Activated T-cell treated with anti-CD3 and anti-CD28 coated beads, Interleukin-2, amount 50 U/mL, for 4 hours (primary cell): ENCODE measurements around the gene SERHL2. TPM values are rescaled to one million over a fixed set of nuclear protein-coding genes. Genes with fewer than 3 reads are reported as not detected.
A peak's percentile ranks its signal among the peaks of the same experiment; 100 is the strongest.
"Not testable (repeated sequence)": the region's sequence is repeated elsewhere in the genome, so short reads cannot be mapped to it uniquely, and the experiment has no call there.

Source experiments
- ATAC-seq, 2 donors: fragments of 200-7000 bp; cut with Tn5 transposase; one replicate each; pipeline ENCODE4 v1.10.0; 2021
- DNase-seq: peaks from one replicate; pipeline ENCODE4 v3.0.0-alpha.2; 2020
- H3K27me3 Mint-ChIP-seq: one replicate; pipeline ENCODE4 v1.8.0; 2021; ENCODE audit warnings: low read depth, mixed read lengths
- H3K36me3 Mint-ChIP-seq: one replicate; pipeline ENCODE4 v1.8.0; 2022; ENCODE audit warnings: mixed read lengths; ENCODE audit not compliant: insufficient read depth
- H3K4me1 Mint-ChIP-seq: one replicate; pipeline ENCODE4 v1.8.0; 2021; ENCODE audit warnings: low read depth, mixed read lengths
- H3K4me3 Mint-ChIP-seq: one replicate; pipeline ENCODE4 v1.8.0; 2021; ENCODE audit warnings: mild to moderate bottlenecking, moderate library complexity, mixed read lengths
- H3K9me3 Mint-ChIP-seq: one replicate; pipeline ENCODE4 v1.8.0; 2021; ENCODE audit warnings: mixed read lengths
- total RNA-seq, 3 donors: library from RNA; stranded (reverse); gene quantifications; one replicate each; pipeline ENCODE4 v1.2.1, GENCODE V29; 2021

SERHL2 gene
- total RNA-seq, 3 donors from 2014 or later: 0.55 to 0.96 (median 0.79) TPM

- no peaks in the 10 kb centered on the region for H3K9me3 Mint-ChIP-seq
- peaks cover 6% of the 10 kb centered on the region for H3K36me3 Mint-ChIP-seq
- H3K27me3 Mint-ChIP-seq: no peaks in the 10 kb centered on the region
- H3K4me3 Mint-ChIP-seq: no peak overlapping the region
- DNase-seq (no peak), ATAC-seq (no peak)
- H3K4me1 Mint-ChIP-seq: peaks cover 13% of the 10 kb centered on the region
Observed at GRCh38 chr22:42522546-42522945, 31.2 kb upstream of the SERHL2 start.

GRCh38 chr22:42528591-42529307, 25.0 kb upstream of the SERHL2 start:
- no peak overlapping the region for H3K4me3 Mint-ChIP-seq
- ATAC-seq (no peak), DNase-seq (no peak)
- H3K9me3 Mint-ChIP-seq: no peaks in the 10 kb centered on the region
- H3K36me3 Mint-ChIP-seq: no peaks in the 10 kb centered on the region
- H3K27me3 Mint-ChIP-seq: peaks cover 2% of the 10 kb centered on the region
- H3K4me1 Mint-ChIP-seq: peaks cover 9% of the 10 kb centered on the region

- H3K9me3 Mint-ChIP-seq, H3K27me3 Mint-ChIP-seq, DNase-seq, ATAC-seq, H3K36me3 Mint-ChIP-seq, H3K4me3 Mint-ChIP-seq: not testable (repeated sequence)
- peaks cover 13% of the 10 kb centered on the region for H3K4me1 Mint-ChIP-seq
Observed at GRCh38 chr22:42529435-42529834, 24.3 kb upstream of the SERHL2 start.

GRCh38 chr22:42531401-42532084, 22.2 kb upstream of the SERHL2 start:
- not testable (repeated sequence) for H3K36me3 Mint-ChIP-seq, ATAC-seq, H3K9me3 Mint-ChIP-seq, H3K4me3 Mint-ChIP-seq, H3K27me3 Mint-ChIP-seq, DNase-seq
- peaks cover 15% of the 10 kb centered on the region for H3K4me1 Mint-ChIP-seq

GRCh38 chr22:42533638-42533977, 20.1 kb upstream of the SERHL2 start:
- no peak for ATAC-seq
- Mint-ChIP-seq H3K27me3 (peaks cover 2% of the 10 kb centered on the region), H3K4me3 (peak overlapping the region; percentile 76), H3K36me3 (no peaks in the 10 kb centered on the region), H3K4me1 (peaks cover 28% of the 10 kb centered on the region), H3K9me3 (no peaks in the 10 kb centered on the region)
- no peak for DNase-seq

DNA sequence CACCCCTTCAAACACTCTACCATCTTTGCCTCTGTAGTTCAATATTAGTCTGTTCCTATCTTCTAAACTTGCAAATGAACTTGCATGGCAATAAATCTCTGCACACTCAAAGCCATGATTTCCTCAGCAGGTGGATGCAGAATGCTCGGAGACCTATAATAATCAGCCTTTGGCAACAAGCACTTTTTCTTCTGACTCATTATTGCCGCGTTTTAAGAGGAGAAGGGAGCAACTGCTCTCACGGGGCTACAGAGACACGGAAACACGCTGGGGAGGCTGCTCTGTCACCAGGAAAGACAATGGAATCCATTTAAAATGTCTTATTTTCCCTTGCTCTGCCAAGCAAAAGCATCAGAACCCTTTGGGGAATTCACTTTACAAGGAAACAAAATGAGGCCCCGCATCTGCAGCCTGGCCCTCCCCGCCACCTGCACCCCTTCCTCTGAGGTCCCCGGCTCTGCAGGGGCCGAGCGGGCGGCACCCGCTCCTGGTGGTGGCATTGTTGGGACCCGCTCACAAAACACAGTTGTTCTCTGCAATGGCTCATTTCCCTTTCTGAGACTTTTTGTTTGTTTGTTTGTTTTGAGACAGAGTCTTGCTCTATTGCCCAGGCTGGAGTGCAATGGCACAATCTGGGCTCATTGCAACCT, 18.5 kb upstream of the SERHL2 start:
- H3K36me3 Mint-ChIP-seq, DNase-seq, H3K9me3 Mint-ChIP-seq, ATAC-seq, H3K4me3 Mint-ChIP-seq, H3K27me3 Mint-ChIP-seq: not testable (repeated sequence)
- H3K4me1 Mint-ChIP-seq: peaks cover 28% of the 10 kb centered on the region

DNA sequence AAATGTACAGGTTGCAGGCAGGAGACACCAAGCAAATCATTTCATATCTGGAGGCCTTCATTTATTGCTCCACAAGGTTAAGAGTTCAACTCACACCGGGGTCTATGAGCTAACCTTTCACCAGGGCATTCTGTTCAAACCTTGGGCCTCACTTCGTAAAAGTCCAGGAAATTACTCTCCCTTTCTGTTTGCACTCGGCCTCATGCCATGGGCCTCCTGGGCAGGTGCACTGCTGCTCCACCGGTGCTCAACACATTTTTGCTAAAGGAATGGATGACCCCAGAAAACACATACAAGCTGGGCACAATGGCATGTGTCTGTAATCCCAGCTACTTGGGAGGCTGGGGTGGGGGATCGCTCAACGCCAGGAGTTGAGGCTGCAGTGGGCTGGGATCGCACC, 17.6 kb upstream of the SERHL2 start:
- Mint-ChIP-seq H3K36me3 (no peaks in the 10 kb centered on the region), H3K9me3 (no peaks in the 10 kb centered on the region), H3K27me3 (no peaks in the 10 kb centered on the region), H3K4me1 (peaks cover 28% of the 10 kb centered on the region), H3K4me3 (no peak overlapping the region)
- DNase-seq (no peak), ATAC-seq (no peak)

DNA sequence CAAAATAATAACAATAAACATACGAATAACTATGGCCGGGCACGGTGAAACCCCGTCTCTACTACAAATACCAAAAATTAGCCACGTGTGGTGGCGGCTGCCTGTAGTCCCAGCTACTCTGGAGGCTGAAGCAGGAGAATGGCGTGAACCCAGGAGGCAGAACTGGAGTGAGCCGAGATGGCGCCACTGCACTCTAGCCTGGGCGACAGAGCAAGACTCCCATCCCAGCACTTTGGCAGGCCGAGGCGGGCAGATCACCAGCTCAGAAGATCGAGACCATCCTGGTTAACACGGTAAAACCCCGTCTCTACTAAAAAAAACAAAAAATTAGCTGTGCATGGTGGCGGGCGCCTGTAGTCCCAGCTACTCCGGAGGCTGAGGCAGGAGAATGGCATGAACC, 17.1 kb upstream of the SERHL2 start:
- H3K27me3 Mint-ChIP-seq, H3K36me3 Mint-ChIP-seq, ATAC-seq, DNase-seq, H3K4me3 Mint-ChIP-seq, H3K9me3 Mint-ChIP-seq: not testable (repeated sequence)
- peaks cover 28% of the 10 kb centered on the region for H3K4me1 Mint-ChIP-seq

GRCh38 chr22:42537199-42537831, 16.4 kb upstream of the SERHL2 start:
- H3K27me3 Mint-ChIP-seq, H3K36me3 Mint-ChIP-seq, DNase-seq, H3K9me3 Mint-ChIP-seq, H3K4me3 Mint-ChIP-seq: not testable (repeated sequence)
- peak; percentile 41 to 61 for ATAC-seq
- peaks cover 28% of the 10 kb centered on the region for H3K4me1 Mint-ChIP-seq

DNA sequence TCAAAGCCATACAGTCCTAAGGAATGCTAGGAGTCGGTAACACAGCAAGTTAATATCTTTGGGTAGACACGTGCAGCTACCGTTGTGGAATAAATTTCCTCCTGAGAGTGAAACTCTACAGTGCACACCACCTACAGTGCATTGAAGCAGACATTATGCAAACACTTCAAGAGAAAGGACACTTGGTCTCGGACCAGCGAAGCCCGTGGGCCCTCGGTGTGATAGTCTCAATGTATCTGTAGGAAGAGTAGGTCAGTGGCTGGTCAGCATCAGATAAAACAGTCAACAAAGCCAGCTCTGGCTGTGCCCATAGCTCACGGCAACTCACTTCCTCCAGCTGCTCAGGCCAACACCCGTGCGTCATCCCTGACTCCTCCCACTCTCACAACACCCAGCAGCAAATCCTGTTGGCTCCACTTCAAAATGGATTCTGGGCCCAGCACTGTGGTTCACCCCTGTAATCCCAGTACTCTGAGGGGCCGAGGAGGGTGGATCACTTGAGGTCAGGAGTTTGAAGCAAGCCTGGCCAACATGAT, 14.5 kb upstream of the SERHL2 start:
- H3K4me3 Mint-ChIP-seq, H3K27me3 Mint-ChIP-seq, H3K36me3 Mint-ChIP-seq, H3K9me3 Mint-ChIP-seq, DNase-seq: not testable (repeated sequence)
- H3K4me1 Mint-ChIP-seq: peaks cover 17% of the 10 kb centered on the region
- ATAC-seq: peak; percentile 61 to 67

- ATAC-seq: no peak
- no peak overlapping the region for H3K4me3 Mint-ChIP-seq
- H3K9me3 Mint-ChIP-seq: no peaks in the 10 kb centered on the region
- H3K27me3 Mint-ChIP-seq: no peaks in the 10 kb centered on the region
- no peaks in the 10 kb centered on the region for H3K4me1 Mint-ChIP-seq
- DNase-seq: no peak
- H3K36me3 Mint-ChIP-seq: no peaks in the 10 kb centered on the region
Observed at GRCh38 chr22:42544686-42545085, 9.1 kb upstream of the SERHL2 start.

DNA sequence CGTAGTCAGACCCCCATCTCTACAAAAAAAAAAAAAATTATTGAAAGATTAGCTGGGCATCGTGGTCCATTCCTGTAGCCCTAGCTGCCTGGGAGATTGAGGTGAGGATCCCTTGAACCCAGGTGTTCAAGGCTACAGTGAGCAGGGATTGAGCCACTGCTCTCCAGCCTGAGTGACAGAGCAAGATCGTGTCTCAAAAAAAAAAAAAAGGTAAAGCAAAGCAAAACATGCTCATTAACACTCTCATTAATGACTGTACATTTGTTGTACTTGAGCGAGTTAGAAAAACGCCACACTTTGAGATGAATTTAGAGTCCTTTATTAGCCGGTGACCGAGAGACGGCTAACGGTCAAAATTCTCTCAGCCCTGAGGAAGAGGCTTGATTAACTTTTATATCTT, 6.2 kb upstream of the SERHL2 start:
- H3K4me3 Mint-ChIP-seq: no peak overlapping the region
- H3K36me3 Mint-ChIP-seq: no peaks in the 10 kb centered on the region
- ATAC-seq (no peak), DNase-seq (no peak)
- H3K4me1 Mint-ChIP-seq: peaks cover 14% of the 10 kb centered on the region
- H3K27me3 Mint-ChIP-seq: no peaks in the 10 kb centered on the region
- H3K9me3 Mint-ChIP-seq: no peaks in the 10 kb centered on the region

DNA sequence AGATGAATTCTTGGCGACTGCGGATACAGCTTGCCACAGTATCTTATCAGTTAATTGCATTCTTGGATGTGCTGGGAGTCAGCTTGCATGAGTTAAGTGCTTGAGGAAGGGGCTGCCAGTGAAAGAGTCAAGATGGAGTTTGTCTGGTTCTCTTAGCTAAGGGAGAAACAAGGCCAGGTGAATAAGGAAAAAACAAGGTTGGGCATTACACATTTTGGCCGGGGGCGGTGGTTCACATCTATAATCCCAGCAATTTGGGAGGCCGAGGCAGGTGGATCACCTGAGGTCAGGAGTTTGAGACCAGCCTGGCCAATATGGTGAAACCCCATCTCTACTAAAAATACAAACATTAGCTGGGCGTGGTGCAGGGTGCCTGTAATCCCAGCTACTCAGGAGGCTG, 5.6 kb upstream of the SERHL2 start:
- H3K9me3 Mint-ChIP-seq, ATAC-seq, DNase-seq, H3K36me3 Mint-ChIP-seq, H3K4me3 Mint-ChIP-seq, H3K27me3 Mint-ChIP-seq: not testable (repeated sequence)
- peaks cover 17% of the 10 kb centered on the region for H3K4me1 Mint-ChIP-seq

DNA sequence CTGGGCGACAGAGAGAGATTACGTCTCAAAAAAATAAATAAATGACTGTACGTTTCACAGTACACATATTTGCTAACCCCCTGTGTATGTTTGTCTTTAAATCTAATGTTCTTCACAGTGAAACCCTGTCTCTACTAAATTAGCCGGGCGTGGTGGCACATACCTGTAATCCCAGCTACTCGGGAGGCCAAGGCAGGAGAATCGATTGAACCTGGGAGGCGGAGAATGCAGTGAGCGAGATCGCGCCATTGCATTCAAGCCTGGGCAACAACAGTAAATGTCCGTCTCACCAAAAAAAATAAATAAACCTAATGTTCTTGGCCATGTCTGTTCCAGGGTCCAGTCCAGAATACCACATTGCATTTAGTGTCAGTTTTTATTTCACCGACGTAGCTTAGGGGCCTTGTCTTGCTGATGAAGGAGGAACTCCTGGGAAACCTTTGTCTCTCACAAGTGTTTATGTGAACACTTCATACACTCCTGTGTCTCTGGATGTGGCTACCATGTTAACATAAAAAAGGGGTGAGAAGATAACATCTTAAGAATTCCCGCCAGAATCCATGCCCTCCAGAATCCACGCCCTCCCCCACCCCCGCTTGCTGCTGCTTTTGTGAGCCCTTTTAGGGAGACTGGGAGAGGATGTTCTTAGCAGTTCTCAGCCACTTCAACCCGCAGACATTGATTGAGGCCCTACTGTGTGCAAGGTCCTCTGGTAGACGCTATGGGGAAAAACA, 5.0 kb upstream of the SERHL2 start:
- no peaks in the 10 kb centered on the region for H3K9me3 Mint-ChIP-seq

More for the DNA sequence above, 5.0 kb upstream of the SERHL2 start:
- Mint-ChIP-seq H3K4me3 (no peak overlapping the region), H3K36me3 (no peaks in the 10 kb centered on the region), H3K27me3 (no peaks in the 10 kb centered on the region), H3K4me1 (peaks cover 20% of the 10 kb centered on the region)
- no peak for DNase-seq
- ATAC-seq: no peak
